Smooth muscle cell (in vitro differentiated cells): Measurements from ENCODE around the gene RNF133. TPM values are rescaled to one million over a fixed set of nuclear protein-coding genes. Genes with fewer than 3 reads are reported as not detected.

Experiments used
- DNase-seq: peaks from one replicate; lab custom pipeline; 2025; ENCODE audit not compliant: unreplicated experiment; lab: John Stamatoyannopoulos, UW
- H2AFZ ChIP-seq: fragments of 200-600 bp; sonication (generic); 2 replicates; pipeline ENCODE4 v1.6.0; 2016; ENCODE audit warnings: antibody characterized with exemption, low read depth, mild to moderate bottlenecking
- H3F3A ChIP-seq: fragments of 200-600 bp; sonication (generic); 2 replicates; pipeline ENCODE4 v1.6.0; 2017; ENCODE audit warnings: antibody characterized with exemption, low read depth
- H3K27ac ChIP-seq: fragments of 200-600 bp; sonication (generic); 2 replicates; pipeline ENCODE4 v1.5.1; 2016; ENCODE audit warnings: low read depth, mild to moderate bottlenecking
- H3K27me3 ChIP-seq: fragments of 200-600 bp; sonication (generic); 2 replicates; pipeline ENCODE4 v1.6.1; 2016; ENCODE audit warnings: low read depth, mild to moderate bottlenecking
- H3K36me3 ChIP-seq: fragments of 200-600 bp; sonication (generic); 2 replicates; pipeline ENCODE4 v1.5.1; 2016; ENCODE audit warnings: low read depth
- H3K4me1 ChIP-seq: fragments of 200-600 bp; sonication (generic); 2 replicates; pipeline ENCODE4 v1.5.1; 2016; ENCODE audit warnings: low read depth
- H3K4me2 ChIP-seq: fragments of 200-600 bp; sonication (generic); 2 replicates; pipeline ENCODE4 v1.6.0; 2016; ENCODE audit warnings: mild to moderate bottlenecking
- H3K4me3 ChIP-seq: fragments of 200-600 bp; sonication (generic); 2 replicates; pipeline ENCODE4 v1.5.1; 2016; ENCODE audit warnings: mild to moderate bottlenecking
- H3K79me2 ChIP-seq: fragments of 200-600 bp; sonication (generic); 2 replicates; pipeline ENCODE4 v1.6.0; 2016; ENCODE audit warnings: low read depth, mild to moderate bottlenecking
- H3K9ac ChIP-seq: fragments of 200-600 bp; sonication (generic); 2 replicates; pipeline ENCODE4 v1.6.0; 2016; ENCODE audit warnings: low read depth
- H3K9me3 ChIP-seq: fragments of 200-600 bp; sonication (generic); replicated peaks from 2 replicates; pipeline ENCODE4 v1.5.1; 2016; ENCODE audit warnings: low read depth
- H4K20me1 ChIP-seq: fragments of 200-600 bp; sonication (generic); 2 replicates; pipeline ENCODE4 v1.6.0; 2016; ENCODE audit warnings: low read depth
- WGBS: methylation state at CpG from one replicate; pipeline ENCODE4 v1.1.7; 2016; ENCODE audit warnings: low lambda C conversion rate; 5-methylcytosine and 5-hydroxymethylcytosine counted together
- polyA plus RNA-seq: library from polyadenylated mRNA; unstranded; fragments of >200 nt; fragmentation: Nextera tagmentation; extraction: Ambion mirVana; gene quantifications from 2 replicates; pipeline ENCODE4 v1.2.1, GENCODE V29; 2016
- total RNA-seq: library from RNA; depleted of rRNA; stranded (reverse); fragments of >200 nt; gene quantifications from 2 replicates; pipeline ENCODE4 v1.2.3, GENCODE V29; 2014
- TF ChIP-seq, protein P1 (sequence below): fragments of 200-600 bp; sonication (generic); IDR thresholded peaks from 2 replicates; pipeline ENCODE4 v1.5.1; 2017; ENCODE audit warnings: borderline replicate concordance, mild to moderate bottlenecking, antibody characterized with exemption; ENCODE audit not compliant: insufficient read depth, poor library complexity, severe bottlenecking

RNF133 gene
- total and polyA plus RNA-seq, 2 experiments from 2014 or later: 0.36 TPM; not detected in 1

DNA sequence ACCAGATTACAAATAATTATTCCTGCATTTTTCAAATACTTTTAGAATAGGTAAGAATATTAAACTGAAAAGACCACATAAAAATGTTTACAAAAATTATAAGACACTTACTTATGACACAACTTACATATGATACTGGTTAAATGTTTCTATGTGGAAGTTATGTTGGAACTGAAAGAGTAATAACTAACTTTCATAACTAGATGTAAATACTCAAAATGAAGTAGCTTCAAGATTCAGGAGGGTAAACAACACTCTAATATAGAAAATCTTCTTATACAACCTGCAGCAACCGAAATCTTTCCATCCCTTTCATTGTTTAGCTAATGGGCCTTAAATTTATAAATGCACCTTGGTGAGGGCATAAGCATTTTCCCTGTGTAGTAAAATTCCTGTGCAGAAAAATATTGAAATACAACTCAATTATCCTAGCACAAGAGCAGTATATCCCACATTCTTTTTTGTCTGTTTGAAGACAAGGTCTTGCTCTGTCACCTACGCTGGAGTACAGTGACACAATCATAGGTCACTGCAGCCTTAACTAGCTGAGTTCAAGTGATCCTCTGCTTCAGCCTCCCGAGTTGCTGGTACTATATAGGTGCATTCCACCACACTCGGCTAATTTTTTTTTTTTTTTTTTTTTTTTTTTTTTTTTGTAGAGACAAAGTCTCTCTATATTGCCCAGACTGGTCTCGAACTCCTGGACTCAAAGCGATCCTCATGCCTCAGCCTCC lies 18.6 kb upstream of the RNF133 start:
- peaks cover 6% of the 10 kb centered on the region for H3K4me1 ChIP-seq
- no peaks in the 10 kb centered on the region for H3F3A ChIP-seq
- no peak overlapping the region for H3K4me2 ChIP-seq
- H3K27ac ChIP-seq: no peak overlapping the region
- H2AFZ ChIP-seq: no peak overlapping the region
- no peaks in the 10 kb centered on the region for H3K27me3 ChIP-seq
- TF ChIP-seq, protein P1, sequence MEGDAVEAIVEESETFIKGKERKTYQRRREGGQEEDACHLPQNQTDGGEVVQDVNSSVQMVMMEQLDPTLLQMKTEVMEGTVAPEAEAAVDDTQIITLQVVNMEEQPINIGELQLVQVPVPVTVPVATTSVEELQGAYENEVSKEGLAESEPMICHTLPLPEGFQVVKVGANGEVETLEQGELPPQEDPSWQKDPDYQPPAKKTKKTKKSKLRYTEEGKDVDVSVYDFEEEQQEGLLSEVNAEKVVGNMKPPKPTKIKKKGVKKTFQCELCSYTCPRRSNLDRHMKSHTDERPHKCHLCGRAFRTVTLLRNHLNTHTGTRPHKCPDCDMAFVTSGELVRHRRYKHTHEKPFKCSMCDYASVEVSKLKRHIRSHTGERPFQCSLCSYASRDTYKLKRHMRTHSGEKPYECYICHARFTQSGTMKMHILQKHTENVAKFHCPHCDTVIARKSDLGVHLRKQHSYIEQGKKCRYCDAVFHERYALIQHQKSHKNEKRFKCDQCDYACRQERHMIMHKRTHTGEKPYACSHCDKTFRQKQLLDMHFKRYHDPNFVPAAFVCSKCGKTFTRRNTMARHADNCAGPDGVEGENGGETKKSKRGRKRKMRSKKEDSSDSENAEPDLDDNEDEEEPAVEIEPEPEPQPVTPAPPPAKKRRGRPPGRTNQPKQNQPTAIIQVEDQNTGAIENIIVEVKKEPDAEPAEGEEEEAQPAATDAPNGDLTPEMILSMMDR: no peak
- no peak overlapping the region for H3K9ac ChIP-seq
- H3K79me2 ChIP-seq: no peaks in the 10 kb centered on the region
- H4K20me1 ChIP-seq: no peaks in the 10 kb centered on the region
- H3K4me3 ChIP-seq: no peak overlapping the region
- WGBS: 97% methylated on average over 6 of the region's 6 CpGs
- no peaks in the 10 kb centered on the region for H3K9me3 ChIP-seq
- no peaks in the 10 kb centered on the region for H3K36me3 ChIP-seq
- no peak for DNase-seq

DNA sequence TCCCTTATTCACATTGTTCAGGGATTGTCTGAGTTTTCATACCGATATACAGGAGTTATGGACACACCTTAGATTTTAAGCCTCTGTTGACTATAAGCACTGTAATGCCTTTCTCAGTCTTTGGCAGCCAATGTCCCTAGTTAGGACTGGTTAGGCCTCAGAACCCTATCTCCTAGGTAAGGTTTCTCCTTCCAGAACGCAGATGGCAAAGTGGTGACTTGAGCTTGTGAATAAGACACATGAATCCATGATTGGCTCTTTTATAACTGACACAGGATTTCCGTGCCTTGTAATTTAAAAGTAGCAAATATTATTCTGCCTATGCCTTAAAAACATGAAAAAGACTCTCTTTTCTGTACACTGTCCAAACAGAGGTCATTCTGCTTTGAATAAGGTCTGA lies 16.3 kb upstream of the RNF133 start:
- 96% methylated on average over 3 of the region's 3 CpGs for WGBS
- H3K9me3 ChIP-seq: no peaks in the 10 kb centered on the region
- H2AFZ ChIP-seq: no peak overlapping the region
- peaks cover 6% of the 10 kb centered on the region for H3K4me1 ChIP-seq
- TF ChIP-seq, protein P1: no peak
- DNase-seq: no peak
- no peaks in the 10 kb centered on the region for H3K36me3 ChIP-seq
- H4K20me1 ChIP-seq: no peaks in the 10 kb centered on the region
- H3F3A ChIP-seq: no peaks in the 10 kb centered on the region
- no peak overlapping the region for H3K9ac ChIP-seq
- H3K27me3 ChIP-seq: no peaks in the 10 kb centered on the region
- no peak overlapping the region for H3K27ac ChIP-seq
- H3K4me2 ChIP-seq: no peak overlapping the region
- no peak overlapping the region for H3K4me3 ChIP-seq
- H3K79me2 ChIP-seq: no peaks in the 10 kb centered on the region

DNA sequence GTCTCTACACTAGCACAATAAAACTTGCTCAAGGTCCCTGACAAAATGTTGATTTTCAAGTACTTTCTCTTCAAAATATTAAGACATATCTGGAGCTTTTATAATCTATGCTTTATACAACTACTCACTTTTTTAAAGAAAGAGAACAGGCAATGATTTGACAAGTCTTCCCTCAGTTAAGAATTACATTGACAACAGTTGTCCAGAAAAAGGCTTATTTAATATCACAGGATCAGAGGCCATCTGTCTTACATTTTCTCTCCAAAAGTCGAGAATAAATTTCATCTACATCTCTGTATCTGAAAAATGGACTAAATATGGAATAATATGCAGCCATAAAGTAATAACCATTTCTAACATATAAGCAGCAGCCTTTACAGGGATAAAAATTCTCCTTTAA lies 12.0 kb upstream of the RNF133 start:
- DNase-seq: no peak
- Histone ChIP-seq H3K4me1 (peaks cover 6% of the 10 kb centered on the region), H3K79me2 (no peaks in the 10 kb centered on the region), H3K9me3 (no peaks in the 10 kb centered on the region), H3K27ac (no peak overlapping the region), H4K20me1 (no peaks in the 10 kb centered on the region), H3K4me3 (no peak overlapping the region), H3K27me3 (no peaks in the 10 kb centered on the region), H2AFZ (no peak overlapping the region), H3K36me3 (no peaks in the 10 kb centered on the region), H3K4me2 (no peak overlapping the region), H3F3A (no peaks in the 10 kb centered on the region), H3K9ac (no peak overlapping the region)
- WGBS: 76% methylated on average over 1 of the region's 1 CpG
- TF ChIP-seq, protein P1: no peak

DNA sequence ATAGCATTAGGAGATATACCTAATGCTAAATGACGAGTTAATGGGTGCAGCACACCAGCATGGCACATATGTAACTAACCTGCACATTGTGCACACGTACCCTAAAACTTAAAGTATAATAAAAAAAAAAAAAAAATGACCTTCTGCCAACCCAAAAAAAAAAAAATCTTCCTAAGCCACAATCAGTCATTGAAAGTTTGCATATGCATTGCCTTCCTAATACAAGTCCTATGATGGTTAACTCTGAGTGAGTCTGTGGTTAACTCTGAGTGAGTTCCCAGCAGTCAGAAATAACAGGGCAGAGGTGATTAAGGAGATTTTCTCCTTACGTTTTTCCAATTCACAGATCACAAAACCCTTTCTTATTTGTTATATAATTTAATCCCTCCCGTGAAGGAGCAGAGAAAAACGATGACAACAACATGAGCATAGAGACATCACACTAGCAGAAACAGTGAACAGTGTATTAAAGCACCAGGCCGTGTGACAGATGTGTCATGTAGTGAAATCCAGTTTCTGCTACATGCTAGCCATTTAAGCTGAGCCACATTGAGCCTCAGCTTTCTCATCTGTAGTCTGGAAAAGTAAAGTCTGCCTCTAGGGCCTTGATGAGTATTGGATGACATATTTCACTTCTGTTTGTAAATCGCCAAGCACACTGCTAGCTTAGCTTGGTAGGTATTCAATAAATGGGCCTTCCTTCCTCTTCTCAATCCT lies 11.2 kb upstream of the RNF133 start:
- Histone ChIP-seq H3K79me2 (no peaks in the 10 kb centered on the region), H4K20me1 (no peaks in the 10 kb centered on the region), H3K4me3 (no peak overlapping the region), H3K4me2 (no peak overlapping the region), H2AFZ (no peak overlapping the region), H3K36me3 (no peaks in the 10 kb centered on the region), H3K9ac (no peak overlapping the region), H3K9me3 (no peaks in the 10 kb centered on the region), H3K27me3 (no peaks in the 10 kb centered on the region), H3F3A (no peaks in the 10 kb centered on the region), H3K27ac (no peak overlapping the region), H3K4me1 (no peaks in the 10 kb centered on the region)
- WGBS: 88% methylated on average over 7 of the region's 7 CpGs
- DNase-seq: no peak
- TF ChIP-seq, protein P1: no peak
